HEK293T (cell line): ENCODE results near the gene UCHL3.

ENCODE experiments used
- ARNT ChIP-seq: fragments of 450-650 bp; IDR thresholded peaks from 2 replicates; pipeline ENCODE4 v1.6.1; 2017; ENCODE audit warnings: mild to moderate bottlenecking
- CTBP1 ChIP-seq: fragments of 450-650 bp; IDR thresholded peaks from 2 replicates; pipeline ENCODE4 v1.6.1; 2016; ENCODE audit warnings: borderline replicate concordance
- FOXK2 ChIP-seq: fragments of 450-650 bp; IDR thresholded peaks from 2 replicates; pipeline ENCODE4 v1.6.1; 2016; ENCODE audit warnings: mild to moderate bottlenecking
- FOXM1 ChIP-seq: fragments of 450-650 bp; IDR thresholded peaks from 2 replicates; pipeline ENCODE4 v1.6.1; 2017; ENCODE audit warnings: mild to moderate bottlenecking, borderline replicate concordance
- HDGF ChIP-seq: fragments of 450-650 bp; IDR thresholded peaks from 2 replicates; pipeline ENCODE4 v1.6.1; 2017; ENCODE audit warnings: antibody characterized with exemption, borderline replicate concordance
- L3MBTL2 ChIP-seq: fragments of 450-650 bp; conservative IDR thresholded peaks from 2 replicates; pipeline ENCODE4 v1.6.1; 2016; ENCODE audit warnings: mild to moderate bottlenecking
- NFRKB ChIP-seq: fragments of 450-650 bp; IDR thresholded peaks from 2 replicates; pipeline ENCODE4 v1.6.1; 2016; ENCODE audit warnings: mild to moderate bottlenecking, moderate library complexity
- SP1 ChIP-seq: fragments of 450-650 bp; IDR thresholded peaks from 2 replicates; pipeline ENCODE4 v1.6.1; 2017
- TARDBP ChIP-seq: fragments of 450-650 bp; IDR thresholded peaks from 2 replicates; pipeline ENCODE4 v1.6.1; 2016

DNA sequence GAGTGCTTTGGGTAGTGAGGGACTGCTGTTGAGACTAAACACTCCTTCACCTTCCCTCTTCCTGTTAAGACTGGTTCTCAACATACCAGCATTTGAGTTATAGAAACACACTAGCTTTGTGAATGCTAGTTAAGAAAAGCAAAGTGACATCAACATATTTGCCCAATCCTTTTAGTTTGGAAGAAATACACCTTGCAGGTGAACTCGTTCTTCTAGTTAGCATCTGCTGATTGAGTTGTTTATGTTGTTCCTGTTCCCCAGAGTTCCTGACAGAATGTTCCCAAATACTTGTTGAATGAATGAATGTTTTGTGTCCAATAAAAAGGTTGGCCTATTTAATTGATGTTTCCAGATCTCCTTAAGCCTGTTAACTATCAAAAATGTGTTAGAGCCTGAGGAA lies 93.6 kb downstream of the UCHL3 start:
- TF ChIP-seq FOXM1 (no peak), HDGF (no peak), L3MBTL2 (no peak), NFRKB (no peak), SP1 (no peak), TARDBP (no peak), FOXK2 (no peak), CTBP1 (no peak), ARNT (no peak)
